Astrocyte (in vitro differentiated cells and primary cell): Measurements from ENCODE around the gene C11orf98. TPM values are rescaled to one million over a fixed set of nuclear protein-coding genes. Genes with fewer than 3 reads are reported as not detected.

ENCODE experiments used
- DNase-seq: peaks from one replicate; pipeline ENCODE4 v3.0.0-alpha.2; 2010; ENCODE audit warnings: low read depth
- FAIRE-seq: peaks from 2 replicates; lab custom pipeline; 2011; peaks lifted over from hg19 to GRCh38; lab: Jason Lieb, UNC
- H2AFZ ChIP-seq: 2 replicates; pipeline ENCODE4 v1.6.0; 2012; ENCODE audit warnings: low read depth, low read length, inconsistent platforms
- H3K27ac ChIP-seq: 2 replicates; pipeline ENCODE4 v1.5.1; 2011; ENCODE audit warnings: low read depth, low read length, inconsistent platforms
- H3K27me3 ChIP-seq: 2 replicates; pipeline ENCODE4 v1.6.0; 2011; ENCODE audit warnings: low read length, inconsistent platforms; ENCODE audit not compliant: insufficient read depth
- H3K36me3 ChIP-seq: 2 replicates; pipeline ENCODE4 v1.5.1; 2011; ENCODE audit warnings: low read length, inconsistent platforms; ENCODE audit not compliant: insufficient read depth
- H3K4me1 ChIP-seq: 2 replicates; pipeline ENCODE4 v1.5.1; 2011; ENCODE audit warnings: low read length, inconsistent platforms; ENCODE audit not compliant: insufficient read depth
- H3K4me2 ChIP-seq: 2 replicates; pipeline ENCODE4 v1.6.0; 2012; ENCODE audit warnings: low read length, inconsistent platforms
- H3K4me3 ChIP-seq: 2 replicates; pipeline ENCODE4 v1.5.1; 2011; ENCODE audit warnings: low read depth, mild to moderate bottlenecking, low read length, inconsistent platforms; ENCODE audit not compliant: insufficient read depth
- H3K79me2 ChIP-seq: 2 replicates; pipeline ENCODE4 v1.6.0; 2012; ENCODE audit warnings: mild to moderate bottlenecking, low read length, inconsistent platforms; ENCODE audit not compliant: insufficient read depth
- H3K9ac ChIP-seq: 2 replicates; pipeline ENCODE4 v1.6.0; 2012; ENCODE audit warnings: mild to moderate bottlenecking, low read length, inconsistent platforms
- H3K9me3 ChIP-seq: 2 replicates; pipeline ENCODE4 v1.5.1; 2012; ENCODE audit warnings: low read depth, mild to moderate bottlenecking, low read length, inconsistent platforms; ENCODE audit not compliant: insufficient read depth
- H4K20me1 ChIP-seq: 2 replicates; pipeline ENCODE4 v1.6.0; 2012; ENCODE audit warnings: low read length, inconsistent platforms; ENCODE audit not compliant: insufficient read depth
- H3K27ac Mint-ChIP-seq: one replicate; pipeline ENCODE4 v1.8.0; 2021; ENCODE audit warnings: mild to moderate bottlenecking, mixed read lengths; ENCODE audit not compliant: unreplicated experiment
- H3K27me3 Mint-ChIP-seq: one replicate; pipeline ENCODE4 v1.8.0; 2021; ENCODE audit warnings: low read depth, mixed read lengths; ENCODE audit not compliant: unreplicated experiment
- H3K36me3 Mint-ChIP-seq: one replicate; pipeline ENCODE4 v1.8.0; 2021; ENCODE audit warnings: low read depth, mixed read lengths; ENCODE audit not compliant: unreplicated experiment
- H3K4me1 Mint-ChIP-seq: one replicate; pipeline ENCODE4 v1.8.0; 2021; ENCODE audit warnings: low read depth, mixed read lengths; ENCODE audit not compliant: unreplicated experiment
- H3K4me3 Mint-ChIP-seq: one replicate; pipeline ENCODE4 v1.8.0; 2021; ENCODE audit warnings: mild to moderate bottlenecking, moderate library complexity, mixed read lengths; ENCODE audit not compliant: unreplicated experiment
- H3K9me3 Mint-ChIP-seq: one replicate; pipeline ENCODE4 v1.8.0; 2021; ENCODE audit warnings: mild to moderate bottlenecking, mixed read lengths; ENCODE audit not compliant: unreplicated experiment
- CTCF ChIP-seq: IDR thresholded peaks from 2 replicates; pipeline ENCODE4 v1.5.1; 2011; ENCODE audit warnings: low read depth, mild to moderate bottlenecking, inconsistent platforms, low read length, moderate library complexity; ENCODE audit not compliant: insufficient read depth
- EZH2 ChIP-seq: IDR thresholded peaks from 2 replicates; pipeline ENCODE4 v1.6.1; 2012; ENCODE audit warnings: mild to moderate bottlenecking, low read length, inconsistent platforms; ENCODE audit not compliant: insufficient read depth
- total RNA-seq: library from RNA; stranded (reverse); gene quantifications from 2 replicates; pipeline ENCODE4 v1.2.1, GENCODE V29; 2021

Gene C11orf98
- total RNA-seq, 1 donor from 2014 or later = 69.8 TPM

GRCh38 chr11:62678433-62678769 lies 13.4 kb upstream of the C11orf98 start:
- Histone ChIP-seq H3K79me2 (peaks cover 39% of the 10 kb centered on the region), H3K27me3 (no peaks in the 10 kb centered on the region), H3K4me3 (peak overlapping the region; percentile 91), H3K9ac (peak overlapping the region; percentile 97), H4K20me1 (peaks cover 4% of the 10 kb centered on the region), H3K4me1 (peaks cover 18% of the 10 kb centered on the region), H3K4me2 (peak overlapping the region; percentile 88), H3K27ac (peak overlapping the region; percentile 77), H3K36me3 (peaks cover 11% of the 10 kb centered on the region), H3K9me3 (no peaks in the 10 kb centered on the region), H2AFZ (peak overlapping the region; percentile 93)
- Mint-ChIP-seq H3K9me3 (no peaks in the 10 kb centered on the region), H3K27ac (peak overlapping the region; percentile 36), H3K27me3 (no peaks in the 10 kb centered on the region), H3K36me3 (peaks cover 5% of the 10 kb centered on the region), H3K4me3 (peak overlapping the region; percentile 88), H3K4me1 (peaks cover 15% of the 10 kb centered on the region)
- FAIRE-seq = no peak
- no peak for DNase-seq
- no peak for TF ChIP-seq CTCF
- TF ChIP-seq EZH2 = no peak

GRCh38 chr11:62677714-62678113 lies 12.7 kb upstream of the C11orf98 start:
- Histone ChIP-seq H3K27me3 (no peaks in the 10 kb centered on the region), H3K4me1 (peaks cover 18% of the 10 kb centered on the region), H3K27ac (no peak overlapping the region), H2AFZ (no peak overlapping the region), H4K20me1 (peaks cover 4% of the 10 kb centered on the region), H3K4me2 (peak overlapping the region; percentile 88), H3K79me2 (peaks cover 45% of the 10 kb centered on the region), H3K9me3 (no peaks in the 10 kb centered on the region), H3K9ac (peak overlapping the region; percentile 97), H3K4me3 (peak overlapping the region; percentile 91), H3K36me3 (peaks cover 11% of the 10 kb centered on the region)
- Mint-ChIP-seq H3K36me3 (peaks cover 5% of the 10 kb centered on the region), H3K27ac (peak overlapping the region; percentile 36), H3K4me3 (peak overlapping the region; percentile 88), H3K27me3 (no peaks in the 10 kb centered on the region), H3K4me1 (peaks cover 15% of the 10 kb centered on the region), H3K9me3 (no peaks in the 10 kb centered on the region)
- DNase-seq = no peak
- no peak for TF ChIP-seq CTCF
- no peak for TF ChIP-seq EZH2
- no peak for FAIRE-seq

- H3K4me1 Mint-ChIP-seq = peaks cover 15% of the 10 kb centered on the region
- no peak overlapping the region for H3K27ac ChIP-seq
- H3K27me3 Mint-ChIP-seq = no peaks in the 10 kb centered on the region
- H3K36me3 Mint-ChIP-seq = peaks cover 5% of the 10 kb centered on the region
- no peak overlapping the region for H2AFZ ChIP-seq
- H3K9ac ChIP-seq = peak overlapping the region; percentile 97
- H3K9me3 Mint-ChIP-seq = no peaks in the 10 kb centered on the region
- H3K9me3 ChIP-seq = no peaks in the 10 kb centered on the region
- H3K79me2 ChIP-seq = peaks cover 51% of the 10 kb centered on the region
- H3K4me3 Mint-ChIP-seq = peak overlapping the region; percentile 88
- TF ChIP-seq EZH2 = no peak
- TF ChIP-seq CTCF = no peak
- H3K27ac Mint-ChIP-seq = peak overlapping the region; percentile 22
- no peak for FAIRE-seq
- peaks cover 18% of the 10 kb centered on the region for H3K4me1 ChIP-seq
- peaks cover 11% of the 10 kb centered on the region for H3K36me3 ChIP-seq
- H3K4me3 ChIP-seq = no peak overlapping the region
- no peaks in the 10 kb centered on the region for H3K27me3 ChIP-seq
- no peak for DNase-seq
- no peak overlapping the region for H3K4me2 ChIP-seq
- H4K20me1 ChIP-seq = peaks cover 4% of the 10 kb centered on the region
These were observed 12.1 kb upstream of the C11orf98 start for GRCh38 chr11:62677156-62677555.
